Posterior vena cava (tissue), 2 donors: ENCODE results near the gene KRI1. TPM values are rescaled to one million over a fixed set of nuclear protein-coding genes. Genes with fewer than 3 reads are reported as not detected.

Experiments used
- microRNA-seq, 2 donors: library from miRNA; unstranded; fragments of <30 nt; microRNA quantifications; one replicate each; pipeline ENCODE4 v1.2.0, GENCODE V29; 2020 to 2021; ENCODE audit warnings: borderline microRNAs expressed in 2 of 2
- total RNA-seq, 2 donors: library from RNA; stranded (reverse); fragmentation: NEBNext Ultra II Directional; extraction: Animal tissue kit (Norgen Biotek cat#: 25700); gene quantifications; one replicate each; pipeline ENCODE4 v1.2.1, GENCODE V29; 2021
- donor health status: DM: yes; HTN: yes; CAD: no.
- donor health status: DM: yes; HTN: yes; CAD: no.

The KRI1 gene
- total RNA-seq, 2 donors from 2014 or later: 15.1 to 16.5 TPM

Small RNA genes within 50 kb of the gene (microRNA-seq; reads per million reads assigned to microRNA genes)
- gene MIR1238: 0 reads per million in 2 donors

Other genes with a start within 250 kb of the KRI1 start
- gene FDX2, start 250.0 kb downstream of the KRI1 start, total RNA-seq: 10 to 100 TPM; 10.2 to 11.4 TPM
- gene RAVER1, start 232.5 kb downstream of the KRI1 start, total RNA-seq: 10 to 100 TPM; 17.5 to 19.0 TPM
- 10 to 100 TPM in 1 of 2 donors, 1 to 10 TPM in 1; 7.9 to 10.6 TPM for gene ICAM3, start 226.4 kb downstream of the KRI1 start, total RNA-seq
- 10 to 100 TPM; 67.1 to 69.3 TPM for gene TYK2, start 185.4 kb downstream of the KRI1 start, total RNA-seq
- gene CDC37, start 162.5 kb downstream of the KRI1 start, total RNA-seq: 100 to 1,000 TPM; 106 to 109 TPM
- gene PDE4A, start 145.5 kb downstream of the KRI1 start, total RNA-seq: 10 to 100 TPM; 10.9 to 12.8 TPM
- gene KEAP1, start 62.7 kb downstream of the KRI1 start, total RNA-seq: 10 to 100 TPM; 37.4 to 48.1 TPM
- not detected for gene S1PR5, start 48.6 kb downstream of the KRI1 start, total RNA-seq
- 10 to 100 TPM; 14.2 to 14.8 TPM for gene ATG4D, start 22.1 kb downstream of the KRI1 start, total RNA-seq
- gene CDKN2D, start 3.0 kb upstream of the KRI1 start, total RNA-seq: 10 to 100 TPM in 1 of 2 donors, 1 to 10 TPM in 1; 8.1 to 15.0 TPM
- not detected for gene AP1M2, start 21.3 kb upstream of the KRI1 start, total RNA-seq
- 100 to 1,000 TPM in 1 of 2 donors, 10 to 100 TPM in 1; 72.2 to 108 TPM for gene SLC44A2, start 59.5 kb upstream of the KRI1 start, total RNA-seq
- 100 to 1,000 TPM; 139 to 154 TPM for gene ILF3, start 88.3 kb upstream of the KRI1 start, total RNA-seq
- 10 to 100 TPM; 24.9 to 27.6 TPM for gene QTRT1, start 135.4 kb upstream of the KRI1 start, total RNA-seq
- gene DNM2, start 152.1 kb upstream of the KRI1 start, total RNA-seq: 100 to 1,000 TPM in 1 of 2 donors, 10 to 100 TPM in 1; 94.9 to 107 TPM